NCI-H510A treated with DMSO at 0.1 percent for 48 hours (cell line): Measurements from ENCODE around the gene SPC25.
"Not testable (repeated sequence)": the region's sequence is repeated elsewhere in the genome, so short reads cannot be mapped to it uniquely, and the experiment has no call there.

Experiments used
- DNase-seq: peaks from one replicate; lab custom pipeline; 2025; lab: John Stamatoyannopoulos, UW

Gene SPC25

GRCh38 chr2:168901003-168901402, 10.8 kb upstream of the SPC25 start, which contains the start of gene G6PC2:
Gene G6PC2 (plus strand): TSS chr2:168901291. CDS start chr2:168901332, 41 bp downstream.
- no peak for DNase-seq

GRCh38 chr2:168897449-168897848, 7.2 kb upstream of the SPC25 start:
- no peak for DNase-seq

GRCh38 chr2:168896783-168897182, 6.6 kb upstream of the SPC25 start:
- no peak for DNase-seq

GRCh38 chr2:168895771-168896170, 5.5 kb upstream of the SPC25 start:
- no peak for DNase-seq

- no peak for DNase-seq
Measured at GRCh38 chr2:168894720-168895119, 4.5 kb upstream of the SPC25 start.

GRCh38 chr2:168894101-168894500, 3.9 kb upstream of the SPC25 start:
- DNase-seq, result no peak

GRCh38 chr2:168892327-168892726, 2.1 kb upstream of the SPC25 start:
- DNase-seq, result no peak

GRCh38 chr2:168889635-168890005, 610 bp downstream of the SPC25 start:
- no peak for DNase-seq

GRCh38 chr2:168884975-168885374, 5.3 kb downstream of the SPC25 start:
- DNase-seq, result no peak

GRCh38 chr2:168882163-168882562, 8.1 kb downstream of the SPC25 start:
- not testable (repeated sequence) for DNase-seq

- DNase-seq, result no peak
Measured at GRCh38 chr2:168874368-168875054, 15.7 kb downstream of the SPC25 start.

- not testable (repeated sequence) for DNase-seq
Measured at GRCh38 chr2:168870824-168871223, 19.4 kb downstream of the SPC25 start.

GRCh38 chr2:168870369-168870768, 19.9 kb downstream of the SPC25 start:
- not testable (repeated sequence) for DNase-seq

- DNase-seq, result not testable (repeated sequence)
Measured at GRCh38 chr2:168867164-168867563, 23.1 kb downstream of the SPC25 start.

GRCh38 chr2:168858146-168858545, 32.1 kb downstream of the SPC25 start:
- DNase-seq, result no peak

GRCh38 chr2:168855601-168856000, 34.6 kb downstream of the SPC25 start:
- no peak for DNase-seq

- no peak for DNase-seq
Measured at GRCh38 chr2:168854651-168855050, 35.6 kb downstream of the SPC25 start.

- no peak for DNase-seq
Measured at GRCh38 chr2:168853471-168853870, 36.8 kb downstream of the SPC25 start.

GRCh38 chr2:168852481-168852880, 37.7 kb downstream of the SPC25 start:
- no peak for DNase-seq

GRCh38 chr2:168851674-168852320, 38.4 kb downstream of the SPC25 start:
- DNase-seq, result no peak

- DNase-seq, result no peak
Measured at GRCh38 chr2:168850846-168851245, 39.4 kb downstream of the SPC25 start.

GRCh38 chr2:168849610-168850009, 40.6 kb downstream of the SPC25 start:
- DNase-seq, result no peak

GRCh38 chr2:168848225-168848624, 42.0 kb downstream of the SPC25 start:
- no peak for DNase-seq

GRCh38 chr2:168843253-168843652, 47.0 kb downstream of the SPC25 start:
- DNase-seq, result no peak
